Gastroesophageal sphincter (tissue), 3 donors: ENCODE results near the gene SCAF1.

Experiments
- CTCF ChIP-seq, 4 experiments: fragments of 200-600 bp in 2 of 4; fragments of 450-650 bp in 2 of 4; sonication (generic) in 1 of 4; IDR thresholded peaks; one replicate each; pipeline ENCODE4 v1.5.1; 2017 to 2019; ENCODE audit warnings: antibody characterized with exemption in 4 of 4, mild to moderate bottlenecking in 2 of 4, moderate library complexity in 2 of 4
- EP300 ChIP-seq: sonication (generic); formaldehyde crosslinking; IDR thresholded peaks from one replicate; pipeline ENCODE4 v1.6.1; 2017; ENCODE audit warnings: antibody characterized with exemption, mild to moderate bottlenecking
- POLR2AphosphoS5 ChIP-seq: sonication (generic); formaldehyde crosslinking; IDR thresholded peaks from one replicate; pipeline ENCODE4 v1.6.1; 2017; ENCODE audit warnings: antibody characterized with exemption

GRCh38 chr19:49700563-49700962 lies 58.6 kb downstream of the SCAF1 start:
- no peak for TF ChIP-seq POLR2AphosphoS5
- no peak for TF ChIP-seq CTCF (IDR thresholded peaks at IDR 0.05)
- TF ChIP-seq EP300: no peak
